ENCODE results near the gene SHROOM3.

Gene SHROOM3

GRCh38 chr4:76498550-76498949 is 63.5 kb downstream of the SHROOM3 start:
- in situ Hi-C loops (cut with MboI; ENCODE audit: low sequenced_read_pairs, unreplicated experiment): no loop called here
- DNase-seq (ENCODE audit: low spot score): no peak
- no peak for TF ChIP-seq CTCF (IDR thresholded peaks at IDR 0.05; ENCODE audit: borderline replicate concordance, control extremely low read depth, extremely low read depth, insufficient read depth, missing control alignments)

GRCh38 chr4:76499461-76499860 is 64.4 kb downstream of the SHROOM3 start:
- DNase-seq (ENCODE audit: low spot score): peak; percentile 25
- TF ChIP-seq CTCF (IDR thresholded peaks at IDR 0.05; ENCODE audit: borderline replicate concordance, control extremely low read depth, extremely low read depth, insufficient read depth, missing control alignments): no peak
- in situ Hi-C loops (cut with MboI; ENCODE audit: low sequenced_read_pairs, unreplicated experiment): no loop called here

- no peak for TF ChIP-seq CTCF (IDR thresholded peaks at IDR 0.05; ENCODE audit: borderline replicate concordance, control extremely low read depth, extremely low read depth, insufficient read depth, missing control alignments)
- in situ Hi-C loops (cut with MboI; ENCODE audit: low sequenced_read_pairs, unreplicated experiment): loop anchor here (5.0 to 25.0 kb wide), 3 partner anchors 66 to 709 kb away; partner anchors contain the start of gene SHROOM3
- no peak for DNase-seq (ENCODE audit: low spot score)
Observed at GRCh38 chr4:76502886-76503285, 67.9 kb downstream of the SHROOM3 start.

GRCh38 chr4:76504613-76505465 is 69.8 kb downstream of the SHROOM3 start:
- peak; percentile 48 for TF ChIP-seq CTCF (IDR thresholded peaks at IDR 0.05; ENCODE audit: borderline replicate concordance, control extremely low read depth, extremely low read depth, insufficient read depth, missing control alignments)
- in situ Hi-C loops (cut with MboI; ENCODE audit: low sequenced_read_pairs, unreplicated experiment): loop anchor here (5.0 to 25.0 kb wide), 3 partner anchors 68 to 707 kb away; partner anchors contain the start of gene SHROOM3

GRCh38 chr4:76511947-76512346 is 76.9 kb downstream of the SHROOM3 start:
- DNase-seq (ENCODE audit: low spot score): no peak
- in situ Hi-C loops (cut with MboI; ENCODE audit: low sequenced_read_pairs, unreplicated experiment): loop anchor here (5.0 to 25.0 kb wide), 3 partner anchors 240 to 700 kb away; no protein-coding TSS in a partner anchor
- no peak for TF ChIP-seq CTCF (IDR thresholded peaks at IDR 0.05; ENCODE audit: borderline replicate concordance, control extremely low read depth, extremely low read depth, insufficient read depth, missing control alignments)

More at GRCh38 chr4:76504613-76505465, 69.8 kb downstream of the SHROOM3 start:
- DNase-seq (ENCODE audit: low spot score): peak; percentile 54

- TF ChIP-seq CTCF (IDR thresholded peaks at IDR 0.05; ENCODE audit: borderline replicate concordance, control extremely low read depth, extremely low read depth, insufficient read depth, missing control alignments): no peak
- no peak for DNase-seq (ENCODE audit: low spot score)
- in situ Hi-C loops (cut with MboI; ENCODE audit: low sequenced_read_pairs, unreplicated experiment): loop anchor here (5.0 to 25.0 kb wide), 3 partner anchors 239 to 699 kb away; no protein-coding TSS in a partner anchor
Observed at GRCh38 chr4:76513482-76513881, 78.5 kb downstream of the SHROOM3 start.

Measured in GM13976 (cell line).